ENCODE results near the gene SRGAP3.

GRCh38 chr3:9194509-9195184, 54.8 kb downstream of the SRGAP3 start:
- no peak for TF ChIP-seq CTCF (IDR thresholded peaks at IDR 0.05)
- no peak for TF ChIP-seq POLR2A (IDR thresholded peaks at IDR 0.05)
- no peak for TF ChIP-seq POLR2AphosphoS5 (IDR thresholded peaks at IDR 0.05)
